GM12878 (cell line): Measurements from ENCODE around the gene ABHD15. TPM values are rescaled to one million over a fixed set of nuclear protein-coding genes. Genes with fewer than 3 reads are reported as not detected.
A peak's percentile ranks its signal among the peaks of the same experiment; 100 is the strongest.

ENCODE experiments used
- ATF7 ChIP-seq: fragments of 450-650 bp; IDR thresholded peaks from 2 replicates; pipeline ENCODE4 v1.6.1; 2016; ENCODE audit warnings: low read depth, mild to moderate bottlenecking
- BHLHE40 ChIP-seq, 2 experiments: fragments of 450-650 bp in 1 of 2; IDR thresholded peaks; 2 replicates each; pipeline ENCODE4 v1.6.1; 2011 to 2017; ENCODE audit warnings: low read depth in 2 of 2, borderline replicate concordance in 1 of 2, improper control_type of control experiment in 1 of 2, low read length in 1 of 2, mild to moderate bottlenecking in 1 of 2
- CEBPB ChIP-seq, 2 experiments: fragments of 150-350 bp in 1 of 2; IDR thresholded peaks; 2 replicates each; pipeline ENCODE4 v1.6.1; 2012 to 2014; ENCODE audit warnings: low read depth in 2 of 2, low read length in 2 of 2, borderline replicate concordance in 1 of 2, inconsistent platforms in 1 of 2
- DPF2 ChIP-seq: fragments of 450-650 bp; IDR thresholded peaks from 2 replicates; pipeline ENCODE4 v1.6.1; 2017; ENCODE audit warnings: mild to moderate bottlenecking
- ESRRA ChIP-seq: IDR thresholded peaks from 2 replicates; pipeline ENCODE4 v1.6.1; 2012; ENCODE audit warnings: mild to moderate bottlenecking, low read length, improper control_type of control experiment
- ETV6 ChIP-seq, 2 experiments: fragments of 450-650 bp in 1 of 2; IDR thresholded peaks in 1 of 2; conservative IDR thresholded peaks in 1 of 2; 2 replicates each; pipeline ENCODE4 v1.6.1; 2014; ENCODE audit warnings: antibody characterized with exemption in 1 of 2, borderline replicate concordance in 1 of 2, low read depth in 1 of 2, mild to moderate bottlenecking in 1 of 2, moderate library complexity in 1 of 2
- EZH2 ChIP-seq: IDR thresholded peaks from 2 replicates; pipeline ENCODE4 v1.6.1; 2012; ENCODE audit warnings: low read depth, mild to moderate bottlenecking, control low read depth, inconsistent platforms, low read length, borderline replicate concordance; ENCODE audit not compliant: control insufficient read depth
- LARP7 ChIP-seq: fragments of 450-650 bp; IDR thresholded peaks from 2 replicates; pipeline ENCODE4 v1.6.1; 2017; ENCODE audit warnings: mild to moderate bottlenecking
- NR2F1 ChIP-seq: fragments of 450-650 bp; conservative IDR thresholded peaks from 2 replicates; pipeline ENCODE4 v1.6.1; 2017; ENCODE audit warnings: mild to moderate bottlenecking
- SMC3 ChIP-seq: IDR thresholded peaks from 2 replicates; pipeline ENCODE4 v1.6.1; 2011; ENCODE audit warnings: low read length, improper control_type of control experiment, borderline replicate concordance
- SREBF1 ChIP-seq: IDR thresholded peaks from 2 replicates; pipeline ENCODE4 v1.6.1; 2012; ENCODE audit warnings: mild to moderate bottlenecking, low read length
- STAT3 ChIP-seq: IDR thresholded peaks from 2 replicates; pipeline ENCODE4 v1.6.1; 2011; ENCODE audit warnings: low read depth, low read length, improper control_type of control experiment
- TAF1 ChIP-seq: IDR thresholded peaks from 2 replicates; pipeline ENCODE4 v1.6.1; 2011; ENCODE audit warnings: mild to moderate bottlenecking, low read depth, low read length, borderline replicate concordance
- ZNF24 ChIP-seq: fragments of 450-650 bp; IDR thresholded peaks from 2 replicates; pipeline ENCODE4 v1.6.1; 2017; ENCODE audit warnings: antibody characterized with exemption, mild to moderate bottlenecking
- polyA plus RNA-seq, 11 experiments: library from polyadenylated mRNA; depleted of rRNA in 4 of 11; unstranded in 6 of 11; stranded (reverse) in 5 of 11; fragments of >200 nt; fragmentation: Nextera tagmentation in 4 of 11; fragmentation: Illumina TruSeq in 1 of 11; extraction: Ambion mirVana in 4 of 11; extraction: Trizol in 1 of 11; gene quantifications; 1 replicate in 1 of 11; 2 replicates in 10 of 11; pipeline versions ENCODE4 v1.2.1 to v1.2.3, GENCODE V29; 2011 to 2016; ENCODE audit warnings: inconsistent platforms in 2 of 11, missing spikeins in 2 of 11, low read depth in 1 of 11
- total RNA-seq, 4 experiments: library from RNA; depleted of rRNA in 3 of 4; stranded (reverse); fragments of >200 nt in 3 of 4; fragmentation: Illumina TruSeq in 1 of 4; extraction: Trizol in 1 of 4; gene quantifications; 2 replicates each; pipeline versions ENCODE4 v1.2.1 to v1.2.3, GENCODE V29; 2013 to 2021
- TF ChIP-seq, protein P1 (sequence below): fragments of 450-650 bp; IDR thresholded peaks from 2 replicates; pipeline ENCODE4 v1.6.1; 2017; ENCODE audit warnings: mild to moderate bottlenecking, moderate library complexity
- TF ChIP-seq, protein P2 (sequence below): IDR thresholded peaks from 2 replicates; pipeline ENCODE4 v1.6.1; 2012; ENCODE audit warnings: mild to moderate bottlenecking, low read depth, low read length
- TF ChIP-seq, protein P3 (sequence below): IDR thresholded peaks from 2 replicates; pipeline ENCODE4 v1.6.1; 2012; ENCODE audit warnings: low read depth, low read length, improper control_type of control experiment

Gene ABHD15
- total and polyA plus RNA-seq, 10 of the 15 experiments (the other 5 are each of a cell fraction or from before 2014, with no cell fraction given), result 2.1 to 9.2 (median 4.9) TPM

DNA sequence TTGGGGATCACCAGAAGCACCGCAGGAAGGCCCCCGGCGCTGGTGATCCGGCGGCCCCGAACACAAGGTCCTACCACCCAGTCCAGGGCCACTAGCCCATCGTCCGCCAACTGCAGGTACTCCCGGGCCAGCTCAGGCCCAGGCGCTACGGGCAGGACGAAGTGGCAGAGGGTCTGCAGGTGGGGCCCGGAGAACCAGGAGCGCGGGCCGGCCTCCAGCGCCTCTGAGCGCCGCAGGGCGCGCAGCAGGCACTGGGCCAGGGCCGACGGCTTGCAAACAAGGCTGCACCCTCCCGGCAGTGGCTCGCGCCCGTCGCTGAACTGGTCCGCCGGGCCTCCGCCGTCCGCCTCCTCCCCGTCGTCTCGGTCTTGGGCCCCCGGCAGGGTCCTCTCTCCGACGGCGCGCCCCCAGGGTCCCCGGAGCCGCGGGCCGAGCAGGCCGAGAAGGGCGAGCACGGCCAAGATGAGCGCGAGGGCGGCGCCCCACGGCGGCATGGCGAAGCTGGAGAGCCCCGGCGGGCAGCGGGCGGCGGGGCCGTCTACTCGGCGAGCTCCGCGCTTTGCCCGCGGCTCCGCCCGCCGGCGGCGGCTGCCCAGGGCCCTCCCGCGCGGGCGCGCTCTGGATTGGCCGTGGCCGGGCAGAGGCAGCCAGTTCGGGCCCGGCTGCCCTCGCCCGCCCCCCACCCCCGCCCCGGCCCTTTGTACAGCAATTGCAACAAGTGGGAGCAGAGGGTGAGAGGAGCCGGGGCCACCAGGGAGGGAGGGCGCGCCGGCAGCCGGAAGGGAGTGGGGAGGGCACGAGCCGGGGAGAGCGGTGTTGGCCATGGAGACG is at the start of gene ABHD15 (continued):
- TF ChIP-seq, protein P1, sequence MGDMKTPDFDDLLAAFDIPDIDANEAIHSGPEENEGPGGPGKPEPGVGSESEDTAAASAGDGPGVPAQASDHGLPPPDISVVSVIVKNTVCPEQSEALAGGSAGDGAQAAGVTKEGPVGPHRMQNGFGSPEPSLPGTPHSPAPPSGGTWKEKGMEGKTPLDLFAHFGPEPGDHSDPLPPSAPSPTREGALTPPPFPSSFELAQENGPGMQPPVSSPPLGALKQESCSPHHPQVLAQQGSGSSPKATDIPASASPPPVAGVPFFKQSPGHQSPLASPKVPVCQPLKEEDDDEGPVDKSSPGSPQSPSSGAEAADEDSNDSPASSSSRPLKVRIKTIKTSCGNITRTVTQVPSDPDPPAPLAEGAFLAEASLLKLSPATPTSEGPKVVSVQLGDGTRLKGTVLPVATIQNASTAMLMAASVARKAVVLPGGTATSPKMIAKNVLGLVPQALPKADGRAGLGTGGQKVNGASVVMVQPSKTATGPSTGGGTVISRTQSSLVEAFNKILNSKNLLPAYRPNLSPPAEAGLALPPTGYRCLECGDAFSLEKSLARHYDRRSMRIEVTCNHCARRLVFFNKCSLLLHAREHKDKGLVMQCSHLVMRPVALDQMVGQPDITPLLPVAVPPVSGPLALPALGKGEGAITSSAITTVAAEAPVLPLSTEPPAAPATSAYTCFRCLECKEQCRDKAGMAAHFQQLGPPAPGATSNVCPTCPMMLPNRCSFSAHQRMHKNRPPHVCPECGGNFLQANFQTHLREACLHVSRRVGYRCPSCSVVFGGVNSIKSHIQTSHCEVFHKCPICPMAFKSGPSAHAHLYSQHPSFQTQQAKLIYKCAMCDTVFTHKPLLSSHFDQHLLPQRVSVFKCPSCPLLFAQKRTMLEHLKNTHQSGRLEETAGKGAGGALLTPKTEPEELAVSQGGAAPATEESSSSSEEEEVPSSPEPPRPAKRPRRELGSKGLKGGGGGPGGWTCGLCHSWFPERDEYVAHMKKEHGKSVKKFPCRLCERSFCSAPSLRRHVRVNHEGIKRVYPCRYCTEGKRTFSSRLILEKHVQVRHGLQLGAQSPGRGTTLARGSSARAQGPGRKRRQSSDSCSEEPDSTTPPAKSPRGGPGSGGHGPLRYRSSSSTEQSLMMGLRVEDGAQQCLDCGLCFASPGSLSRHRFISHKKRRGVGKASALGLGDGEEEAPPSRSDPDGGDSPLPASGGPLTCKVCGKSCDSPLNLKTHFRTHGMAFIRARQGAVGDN, result peak; percentile 43; the same call in 1 of the 2 replicates
- TF ChIP-seq ATF7, result no peak
- peak in 1 of 2 experiments; percentile 27; a peak in 1 of 4 replicates for TF ChIP-seq BHLHE40 (IDR thresholded peaks at IDR 0.05; ENCODE audit: borderline replicate concordance in 1 of 2, low read depth in 2 of 2, low read length in 1 of 2)
- peak; percentile 41; the same call in 1 of the 2 replicates for TF ChIP-seq DPF2
- TF ChIP-seq SMC3, result no peak
- TF ChIP-seq LARP7, result peak; percentile 56
- TF ChIP-seq NR2F1, result 0 out of 2 replicates have a peak, but pooled peaks have one; percentile 50
- no peak for TF ChIP-seq ZNF24
- no peak for TF ChIP-seq ETV6 (conservative IDR thresholded peaks at IDR 0.05 in 1 of 2, IDR thresholded peaks at IDR 0.05 in 1 of 2; ENCODE audit: borderline replicate concordance in 1 of 2, low read depth in 1 of 2)
- TF ChIP-seq, protein P2, sequence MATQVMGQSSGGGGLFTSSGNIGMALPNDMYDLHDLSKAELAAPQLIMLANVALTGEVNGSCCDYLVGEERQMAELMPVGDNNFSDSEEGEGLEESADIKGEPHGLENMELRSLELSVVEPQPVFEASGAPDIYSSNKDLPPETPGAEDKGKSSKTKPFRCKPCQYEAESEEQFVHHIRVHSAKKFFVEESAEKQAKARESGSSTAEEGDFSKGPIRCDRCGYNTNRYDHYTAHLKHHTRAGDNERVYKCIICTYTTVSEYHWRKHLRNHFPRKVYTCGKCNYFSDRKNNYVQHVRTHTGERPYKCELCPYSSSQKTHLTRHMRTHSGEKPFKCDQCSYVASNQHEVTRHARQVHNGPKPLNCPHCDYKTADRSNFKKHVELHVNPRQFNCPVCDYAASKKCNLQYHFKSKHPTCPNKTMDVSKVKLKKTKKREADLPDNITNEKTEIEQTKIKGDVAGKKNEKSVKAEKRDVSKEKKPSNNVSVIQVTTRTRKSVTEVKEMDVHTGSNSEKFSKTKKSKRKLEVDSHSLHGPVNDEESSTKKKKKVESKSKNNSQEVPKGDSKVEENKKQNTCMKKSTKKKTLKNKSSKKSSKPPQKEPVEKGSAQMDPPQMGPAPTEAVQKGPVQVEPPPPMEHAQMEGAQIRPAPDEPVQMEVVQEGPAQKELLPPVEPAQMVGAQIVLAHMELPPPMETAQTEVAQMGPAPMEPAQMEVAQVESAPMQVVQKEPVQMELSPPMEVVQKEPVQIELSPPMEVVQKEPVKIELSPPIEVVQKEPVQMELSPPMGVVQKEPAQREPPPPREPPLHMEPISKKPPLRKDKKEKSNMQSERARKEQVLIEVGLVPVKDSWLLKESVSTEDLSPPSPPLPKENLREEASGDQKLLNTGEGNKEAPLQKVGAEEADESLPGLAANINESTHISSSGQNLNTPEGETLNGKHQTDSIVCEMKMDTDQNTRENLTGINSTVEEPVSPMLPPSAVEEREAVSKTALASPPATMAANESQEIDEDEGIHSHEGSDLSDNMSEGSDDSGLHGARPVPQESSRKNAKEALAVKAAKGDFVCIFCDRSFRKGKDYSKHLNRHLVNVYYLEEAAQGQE, result no peak
- no peak for TF ChIP-seq STAT3
- no peak for TF ChIP-seq TAF1
- TF ChIP-seq, protein P3, sequence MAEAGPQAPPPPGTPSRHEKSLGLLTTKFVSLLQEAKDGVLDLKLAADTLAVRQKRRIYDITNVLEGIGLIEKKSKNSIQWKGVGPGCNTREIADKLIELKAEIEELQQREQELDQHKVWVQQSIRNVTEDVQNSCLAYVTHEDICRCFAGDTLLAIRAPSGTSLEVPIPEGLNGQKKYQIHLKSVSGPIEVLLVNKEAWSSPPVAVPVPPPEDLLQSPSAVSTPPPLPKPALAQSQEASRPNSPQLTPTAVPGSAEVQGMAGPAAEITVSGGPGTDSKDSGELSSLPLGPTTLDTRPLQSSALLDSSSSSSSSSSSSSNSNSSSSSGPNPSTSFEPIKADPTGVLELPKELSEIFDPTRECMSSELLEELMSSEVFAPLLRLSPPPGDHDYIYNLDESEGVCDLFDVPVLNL, result no peak
- TF ChIP-seq SREBF1, result no peak
- TF ChIP-seq CEBPB (IDR thresholded peaks at IDR 0.05; ENCODE audit: borderline replicate concordance in 1 of 2, low read depth in 2 of 2, low read length in 2 of 2), result no peak
- no peak for TF ChIP-seq EZH2
- no peak for TF ChIP-seq ESRRA
